MM.1S (cell line): ENCODE data around the gene MS4A8.

Experiments
- DNase-seq: peaks from one replicate; pipeline ENCODE4 v3.0.0-alpha.2; 2015
- H2AFZ ChIP-seq: fragments of 300-600 bp; sonication (generic); 2 replicates; pipeline ENCODE4 v1.6.0; 2016; ENCODE audit warnings: antibody characterized with exemption, low read length
- H3F3A ChIP-seq: fragments of 300-600 bp; sonication (generic); 2 replicates; pipeline ENCODE4 v1.6.1; 2016; ENCODE audit warnings: mild to moderate bottlenecking, antibody characterized with exemption, low read length, moderate library complexity, mixed read lengths; ENCODE audit not compliant: insufficient read depth
- H3K27ac ChIP-seq: fragments of 300-600 bp; sonication (generic); 2 replicates; pipeline ENCODE4 v1.5.1; 2016; ENCODE audit warnings: mild to moderate bottlenecking, low read length
- H3K27me3 ChIP-seq: fragments of 300-600 bp; sonication (generic); replicated peaks from 2 replicates; pipeline ENCODE4 v1.6.0; 2016; ENCODE audit warnings: low read length; ENCODE audit not compliant: insufficient read depth
- H3K36me3 ChIP-seq: fragments of 300-600 bp; sonication (generic); replicated peaks from 2 replicates; pipeline ENCODE4 v1.6.1; 2016; ENCODE audit warnings: mild to moderate bottlenecking, low read length, mixed read lengths; ENCODE audit not compliant: insufficient read depth
- H3K4me1 ChIP-seq: fragments of 300-600 bp; sonication (generic); 2 replicates; pipeline ENCODE4 v1.6.1; 2016; ENCODE audit warnings: low read length, mixed read lengths
- H3K4me2 ChIP-seq: fragments of 300-600 bp; sonication (generic); 2 replicates; pipeline ENCODE4 v1.6.0; 2016; ENCODE audit warnings: low read depth, low read length
- H3K4me3 ChIP-seq: fragments of 300-600 bp; sonication (generic); 2 replicates; pipeline ENCODE4 v1.5.1; 2016; ENCODE audit warnings: low read length, mixed read lengths
- H3K79me2 ChIP-seq: fragments of 300-600 bp; sonication (generic); 2 replicates; pipeline ENCODE4 v1.6.1; 2016; ENCODE audit warnings: mixed run types, low read length, mixed read lengths
- H3K9ac ChIP-seq: fragments of 300-600 bp; sonication (generic); 2 replicates; pipeline ENCODE4 v1.6.1; 2016; ENCODE audit warnings: low read length, mixed read lengths
- H3K9me2 ChIP-seq: fragments of 300-600 bp; sonication (generic); replicated peaks from 2 replicates; pipeline ENCODE4 v1.6.1; 2016; ENCODE audit warnings: mild to moderate bottlenecking, low read length, mixed read lengths; ENCODE audit not compliant: insufficient read depth
- H3K9me3 ChIP-seq: fragments of 300-600 bp; sonication (generic); replicated peaks from 2 replicates; pipeline ENCODE4 v1.6.1; 2016; ENCODE audit warnings: mild to moderate bottlenecking, low read length, mixed read lengths; ENCODE audit not compliant: insufficient read depth
- H4K20me1 ChIP-seq: fragments of 300-600 bp; sonication (generic); 2 replicates; pipeline ENCODE4 v1.6.1; 2016; ENCODE audit warnings: mild to moderate bottlenecking, low read length, moderate library complexity, mixed read lengths; ENCODE audit not compliant: insufficient read depth
- CTCF ChIP-seq: fragments of 300-600 bp; sonication (generic); IDR thresholded peaks from 2 replicates; pipeline ENCODE4 v1.5.1; 2016; ENCODE audit warnings: antibody characterized with exemption, low read length, mixed read lengths
- EZH2 ChIP-seq: fragments of 300-600 bp; sonication (generic); optimal IDR thresholded peaks from 2 replicates; pipeline ENCODE3; 2017; ENCODE audit warnings: low read depth, mild to moderate bottlenecking, antibody characterized with exemption, low read length, mixed read lengths
- EZH2phosphoT487 ChIP-seq: fragments of 300-600 bp; sonication (generic); IDR thresholded peaks from 2 replicates; pipeline ENCODE4 v1.6.1; 2018; ENCODE audit warnings: antibody characterized with exemption, low read length

The MS4A8 gene

GRCh38 chr11:60725592-60725991 lies 26.2 kb downstream of the MS4A8 start:
- H3K4me2 ChIP-seq: no peak overlapping the region
- H3K79me2 ChIP-seq: no peaks in the 10 kb centered on the region
- no peaks in the 10 kb centered on the region for H3K9me2 ChIP-seq
- no peak for DNase-seq
- no peak overlapping the region for H2AFZ ChIP-seq
- TF ChIP-seq CTCF: no peak
- H3K27ac ChIP-seq: no peak overlapping the region
- H3K9ac ChIP-seq: no peak overlapping the region
- no peaks in the 10 kb centered on the region for H3F3A ChIP-seq
- no peaks in the 10 kb centered on the region for H3K4me1 ChIP-seq
- H4K20me1 ChIP-seq: no peaks in the 10 kb centered on the region
- H3K9me3 ChIP-seq: no peaks in the 10 kb centered on the region
- no peaks in the 10 kb centered on the region for H3K27me3 ChIP-seq
- H3K36me3 ChIP-seq: no peaks in the 10 kb centered on the region
- H3K4me3 ChIP-seq: no peak overlapping the region

DNA sequence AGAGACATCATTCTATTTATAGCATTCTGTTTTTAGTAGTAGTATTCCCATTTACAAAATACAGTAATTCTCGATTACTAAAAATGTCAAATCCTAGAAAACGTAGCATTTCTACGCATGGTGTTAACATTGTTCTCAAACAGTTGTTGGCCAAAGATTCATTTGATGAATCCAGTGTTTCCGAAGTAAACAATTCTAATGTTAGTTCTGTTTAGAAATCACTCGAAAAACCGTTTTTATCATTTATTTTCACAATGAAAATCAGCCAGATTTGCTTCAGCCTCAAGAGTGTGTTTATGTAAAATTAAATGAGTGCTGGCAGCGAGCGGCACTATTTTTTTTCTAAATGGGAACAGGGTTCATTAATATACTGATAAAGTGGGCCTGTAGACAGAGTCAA lies 32.2 kb downstream of the MS4A8 start:
- no peak overlapping the region for H3K4me2 ChIP-seq
- H3K4me1 ChIP-seq: no peaks in the 10 kb centered on the region
- no peak overlapping the region for H3K27ac ChIP-seq
- H3K36me3 ChIP-seq: no peaks in the 10 kb centered on the region
- no peaks in the 10 kb centered on the region for H3K9me2 ChIP-seq
- H3K9ac ChIP-seq: no peak overlapping the region
- H2AFZ ChIP-seq: no peak overlapping the region
- no peaks in the 10 kb centered on the region for H3K9me3 ChIP-seq
- no peaks in the 10 kb centered on the region for H4K20me1 ChIP-seq
- no peaks in the 10 kb centered on the region for H3F3A ChIP-seq
- H3K27me3 ChIP-seq: no peaks in the 10 kb centered on the region
- H3K4me3 ChIP-seq: no peak overlapping the region
- no peaks in the 10 kb centered on the region for H3K79me2 ChIP-seq
- no peak for DNase-seq
- TF ChIP-seq EZH2: no peak
- no peak for TF ChIP-seq CTCF

- Histone ChIP-seq H3K4me2 (no peak overlapping the region), H3K4me3 (no peak overlapping the region), H3K36me3 (no peaks in the 10 kb centered on the region), H2AFZ (no peak overlapping the region), H3K4me1 (no peaks in the 10 kb centered on the region), H3K9me3 (no peaks in the 10 kb centered on the region), H4K20me1 (no peaks in the 10 kb centered on the region), H3K79me2 (no peaks in the 10 kb centered on the region), H3K9ac (no peak overlapping the region), H3K9me2 (no peaks in the 10 kb centered on the region), H3F3A (no peaks in the 10 kb centered on the region), H3K27ac (no peak overlapping the region), H3K27me3 (no peaks in the 10 kb centered on the region)
- DNase-seq: no peak
- TF ChIP-seq CTCF (no peak), EZH2phosphoT487 (no peak), EZH2 (no peak)
Measured at GRCh38 chr11:60734279-60734678, 34.9 kb downstream of the MS4A8 start.

GRCh38 chr11:60739114-60739513 lies 39.7 kb downstream of the MS4A8 start:
- no peaks in the 10 kb centered on the region for H3K9me2 ChIP-seq
- DNase-seq: no peak
- H3K27me3 ChIP-seq: no peaks in the 10 kb centered on the region
- no peaks in the 10 kb centered on the region for H3K79me2 ChIP-seq
- no peaks in the 10 kb centered on the region for H3K9me3 ChIP-seq
- H3K9ac ChIP-seq: no peak overlapping the region
- no peak overlapping the region for H3K4me3 ChIP-seq
- no peak overlapping the region for H2AFZ ChIP-seq
- TF ChIP-seq EZH2: no peak
- no peak for TF ChIP-seq CTCF
- TF ChIP-seq EZH2phosphoT487: no peak
- H3F3A ChIP-seq: no peaks in the 10 kb centered on the region
- no peak overlapping the region for H3K4me2 ChIP-seq
- no peak overlapping the region for H3K27ac ChIP-seq
- no peaks in the 10 kb centered on the region for H3K36me3 ChIP-seq
- H3K4me1 ChIP-seq: no peaks in the 10 kb centered on the region
- H4K20me1 ChIP-seq: no peaks in the 10 kb centered on the region
